Common myeloid progenitor, CD34-positive (primary cell): ENCODE results near the gene OR52W1. TPM values are rescaled to one million over a fixed set of nuclear protein-coding genes. Genes with fewer than 3 reads are reported as not detected.

Source experiments
- CTCF ChIA-PET: fragments of 350-600 bp; sonication (Branson Sonifier 250); formaldehyde crosslinking; loops from one replicate; lab custom pipeline; 2021; ENCODE audit warnings: antibody characterized with exemption; lab: Charles Lee
- POLR2A ChIA-PET: fragments of 350-600 bp; sonication (Branson Sonifier 250); formaldehyde crosslinking; loops from one replicate; lab custom pipeline; 2021; ENCODE audit warnings: antibody characterized with exemption; lab: Charles Lee
- DNase-seq, 3 donors: peaks; one replicate each; pipeline versions ENCODE4 v3.0.0 to v3.0.0-alpha.2; 2013
- H3K27ac ChIP-seq, 2 experiments: 1 replicate in 1 of 2; 2 replicates in 1 of 2; pipeline ENCODE4 v1.7.0; 2013; ENCODE audit warnings: inconsistent platforms in 2 of 2, low read length in 2 of 2, mild to moderate bottlenecking in 2 of 2, low read depth in 1 of 2, moderate library complexity in 1 of 2; ENCODE audit not compliant: severe bottlenecking in 2 of 2, insufficient read depth in 1 of 2, poor library complexity in 1 of 2
- H3K27me3 ChIP-seq, 5 experiments: replicated peaks in 2 of 5; 1 replicate in 3 of 5; 2 replicates in 2 of 5; pipeline versions ENCODE4 v1.6.1 to v1.7.0; 2013; ENCODE audit warnings: low read length in 4 of 5, mild to moderate bottlenecking in 2 of 5, moderate library complexity in 2 of 5, inconsistent platforms in 1 of 5; ENCODE audit not compliant: insufficient read depth in 5 of 5, control insufficient read depth in 4 of 5
- H3K36me3 ChIP-seq, 4 experiments: 1 replicate in 2 of 4; 2 replicates in 2 of 4; pipeline versions ENCODE4 v1.6.1 to v1.7.0; 2013; ENCODE audit warnings: low read length in 3 of 4, control low read depth in 1 of 4, mild to moderate bottlenecking in 1 of 4; ENCODE audit not compliant: control insufficient read depth in 4 of 4, insufficient read depth in 4 of 4
- H3K4me1 ChIP-seq, 4 experiments: 1 replicate in 3 of 4; 2 replicates in 1 of 4; pipeline versions ENCODE4 v1.6.1 to v1.7.1; 2013; ENCODE audit warnings: low read length in 3 of 4, mild to moderate bottlenecking in 3 of 4, control low read depth in 1 of 4, inconsistent platforms in 1 of 4, moderate library complexity in 1 of 4; ENCODE audit not compliant: control insufficient read depth in 4 of 4, insufficient read depth in 4 of 4; ENCODE audit errors: control extremely low read depth in 1 of 4
- H3K4me3 ChIP-seq, 7 experiments: 1 replicate in 4 of 7; 2 replicates in 3 of 7; pipeline versions ENCODE4 v1.5.1 to v1.7.0; 2013; ENCODE audit warnings: mild to moderate bottlenecking in 7 of 7, low read length in 6 of 7, moderate library complexity in 6 of 7, inconsistent platforms in 2 of 7, low read depth in 2 of 7, control low read depth in 1 of 7; ENCODE audit not compliant: insufficient read depth in 4 of 7, control insufficient read depth in 1 of 7; ENCODE audit errors: extremely low read depth in 1 of 7
- H3K9me3 ChIP-seq, 5 experiments: 1 replicate in 4 of 5; 2 replicates in 1 of 5; pipeline versions ENCODE4 v1.6.1 to v1.7.1; 2013; ENCODE audit warnings: low read length in 4 of 5, mild to moderate bottlenecking in 2 of 5, inconsistent platforms in 1 of 5, low read depth in 1 of 5, moderate library complexity in 1 of 5; ENCODE audit not compliant: control insufficient read depth in 4 of 5, insufficient read depth in 2 of 5; ENCODE audit errors: control extremely low read depth in 1 of 5
- WGBS: methylation state at CpG from one replicate; pipeline ENCODE4 v1.1.5; 2013; ENCODE audit not compliant: insufficient coverage; 5-methylcytosine and 5-hydroxymethylcytosine counted together
- polyA plus RNA-seq: library from polyadenylated mRNA; unstranded; fragments of 120-200 nt; gene quantifications from one replicate; pipeline ENCODE4 v1.2.1, GENCODE V29; 2013

The OR52W1 gene, protein sequence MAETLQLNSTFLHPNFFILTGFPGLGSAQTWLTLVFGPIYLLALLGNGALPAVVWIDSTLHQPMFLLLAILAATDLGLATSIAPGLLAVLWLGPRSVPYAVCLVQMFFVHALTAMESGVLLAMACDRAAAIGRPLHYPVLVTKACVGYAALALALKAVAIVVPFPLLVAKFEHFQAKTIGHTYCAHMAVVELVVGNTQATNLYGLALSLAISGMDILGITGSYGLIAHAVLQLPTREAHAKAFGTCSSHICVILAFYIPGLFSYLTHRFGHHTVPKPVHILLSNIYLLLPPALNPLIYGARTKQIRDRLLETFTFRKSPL
- not detected for polyA plus RNA-seq

DNA sequence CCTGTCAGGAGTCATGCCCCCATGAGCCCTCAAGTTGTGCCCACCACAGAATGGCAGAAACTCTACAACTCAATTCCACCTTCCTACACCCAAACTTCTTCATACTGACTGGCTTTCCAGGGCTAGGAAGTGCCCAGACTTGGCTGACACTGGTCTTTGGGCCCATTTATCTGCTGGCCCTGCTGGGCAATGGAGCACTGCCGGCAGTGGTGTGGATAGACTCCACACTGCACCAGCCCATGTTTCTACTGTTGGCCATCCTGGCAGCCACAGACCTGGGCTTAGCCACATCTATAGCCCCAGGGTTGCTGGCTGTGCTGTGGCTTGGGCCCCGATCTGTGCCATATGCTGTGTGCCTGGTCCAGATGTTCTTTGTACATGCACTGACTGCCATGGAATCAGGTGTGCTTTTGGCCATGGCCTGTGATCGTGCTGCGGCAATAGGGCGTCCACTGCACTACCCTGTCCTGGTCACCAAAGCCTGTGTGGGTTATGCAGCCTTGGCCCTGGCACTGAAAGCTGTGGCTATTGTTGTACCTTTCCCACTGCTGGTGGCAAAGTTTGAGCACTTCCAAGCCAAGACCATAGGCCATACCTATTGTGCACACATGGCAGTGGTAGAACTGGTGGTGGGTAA, at the start of gene OR52W1:
TSS of gene OR52W1 (plus strand) at position 51 of the 637 bp plus-strand sequence. CDS start at position 51, 0 bp downstream.
- ChIA-PET CTCF (interaction anchor here (1.1 kb wide), 1 partner anchor 29 kb away, joined by 3 read pairs; no protein-coding TSS in a partner anchor), POLR2A (no interaction called here)
- Histone ChIP-seq H3K4me1 (peaks cover 0 to 11% (median 6%) of the 10 kb centered on the region in 4 experiments), H3K27me3 (peaks cover 0 to 2% (median 0%) of the 10 kb centered on the region in 5 experiments), H3K9me3 (no peaks in the 10 kb centered on the region), H3K27ac (no peak within 1 kb of the TSS), H3K4me3 (no peak within 1 kb of the TSS), H3K36me3 (peaks cover 0 to 2% (median 0%) of the 10 kb centered on the region in 4 experiments)
- no peak for DNase-seq
- WGBS = 97% methylated on average over 5 of the region's 5 CpGs

DNA sequence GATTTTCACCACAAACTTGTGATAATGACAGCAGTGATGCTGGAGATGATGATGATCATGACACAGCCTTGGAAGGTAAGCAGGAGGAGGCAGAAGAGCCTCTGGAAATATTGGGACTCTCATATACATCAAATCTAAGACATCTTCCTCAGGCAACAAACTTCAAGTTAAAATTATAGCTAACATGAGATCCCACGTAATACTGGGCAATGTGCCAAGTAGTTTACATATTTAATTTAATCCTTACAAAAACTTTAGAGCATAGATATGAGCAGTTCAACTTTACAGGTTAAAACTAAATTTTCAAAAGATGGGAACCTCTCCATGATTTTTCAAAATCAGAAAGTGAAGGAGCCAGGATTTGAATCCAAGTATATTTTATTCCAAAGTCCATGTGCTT, 47.9 kb upstream of the OR52W1 start:
- ChIA-PET CTCF (no interaction called here), POLR2A (no interaction called here)
- Histone ChIP-seq H3K27ac (no peak overlapping the region), H3K4me1 (no peaks in the 10 kb centered on the region), H3K36me3 (no peaks in the 10 kb centered on the region), H3K4me3 (no peak overlapping the region), H3K27me3 (peaks cover 0 to 2% (median 0%) of the 10 kb centered on the region in 5 experiments), H3K9me3 (no peaks in the 10 kb centered on the region)
- 0% methylated on average over 1 of the region's 1 CpG for WGBS
- DNase-seq = no peak

DNA sequence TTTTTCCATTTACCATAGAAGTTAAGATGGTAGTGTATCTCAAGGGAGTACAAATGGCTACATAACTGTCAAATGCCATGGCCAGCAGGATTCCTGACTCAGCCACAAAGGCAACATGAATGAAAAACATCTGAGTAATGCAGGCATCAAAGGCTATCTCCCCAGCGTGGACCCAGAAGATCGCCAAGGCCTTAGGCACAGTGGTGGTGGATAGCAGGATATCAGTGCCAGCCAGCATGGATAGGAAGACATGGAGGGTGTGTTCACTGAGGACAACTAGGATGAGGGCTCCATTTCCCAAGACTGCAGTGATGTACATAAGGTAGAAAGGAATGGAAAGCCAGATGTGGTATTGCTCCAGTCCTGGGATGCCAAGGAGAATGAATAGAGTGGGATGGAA, 46.9 kb upstream of the OR52W1 start:
- no peak for DNase-seq
- Histone ChIP-seq H3K9me3 (no peaks in the 10 kb centered on the region), H3K4me1 (no peaks in the 10 kb centered on the region), H3K36me3 (no peaks in the 10 kb centered on the region), H3K4me3 (no peak overlapping the region), H3K27ac (no peak overlapping the region), H3K27me3 (peaks cover 0 to 2% (median 0%) of the 10 kb centered on the region in 5 experiments)
- ChIA-PET CTCF (no interaction called here), POLR2A (no interaction called here)
- 94% methylated on average over 2 of the region's 2 CpGs for WGBS

DNA sequence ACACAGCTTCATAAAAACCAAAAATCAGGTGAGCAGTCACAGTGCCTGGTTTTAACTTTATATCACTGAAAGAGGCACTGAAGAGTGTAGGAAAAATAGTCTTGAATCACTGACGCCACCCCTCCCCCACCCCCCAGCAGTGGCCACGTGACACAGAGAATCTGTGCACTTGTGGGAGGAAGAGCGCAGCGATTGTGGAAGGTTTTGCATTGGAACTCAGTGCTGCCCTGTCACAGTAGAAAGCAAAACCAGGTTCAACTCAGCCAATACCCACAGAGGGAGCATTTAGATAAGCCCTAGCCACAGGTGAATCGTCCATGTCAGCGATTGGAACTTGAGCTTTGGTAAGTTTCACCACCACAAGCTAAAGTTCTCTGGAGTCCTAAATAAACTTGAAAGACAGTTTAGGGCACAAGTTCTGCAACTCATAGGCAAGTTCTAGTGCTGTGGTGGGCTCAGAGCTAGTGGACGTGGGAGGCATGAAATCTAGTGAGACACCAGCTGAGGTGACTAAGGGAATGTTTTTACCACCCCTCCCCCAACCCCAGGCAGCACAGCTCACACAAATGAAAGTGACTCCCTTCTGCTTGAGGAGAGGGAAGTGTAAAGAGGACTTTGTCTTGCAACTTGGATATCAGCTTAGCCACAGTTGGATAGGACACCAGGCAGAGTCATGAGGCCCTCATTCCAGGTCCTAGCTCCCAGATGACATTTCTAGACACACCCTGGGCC, 42.2 kb upstream of the OR52W1 start:
- no peaks in the 10 kb centered on the region for H3K36me3 ChIP-seq
- no peak overlapping the region for H3K4me3 ChIP-seq
- H3K9me3 ChIP-seq = no peaks in the 10 kb centered on the region
- no peaks in the 10 kb centered on the region for H3K4me1 ChIP-seq
- CTCF ChIA-PET = interaction anchor here (1.5 kb wide), 1 partner anchor 19 kb away, joined by 3 read pairs; no protein-coding TSS in a partner anchor
- H3K27me3 ChIP-seq = peaks cover 0 to under 1% (median 0%) of the 10 kb centered on the region in 5 experiments
- H3K27ac ChIP-seq = no peak overlapping the region
- 85% methylated on average over 6 of the region's 7 CpGs for WGBS
- no peak for DNase-seq
- POLR2A ChIA-PET = no interaction called here

DNA sequence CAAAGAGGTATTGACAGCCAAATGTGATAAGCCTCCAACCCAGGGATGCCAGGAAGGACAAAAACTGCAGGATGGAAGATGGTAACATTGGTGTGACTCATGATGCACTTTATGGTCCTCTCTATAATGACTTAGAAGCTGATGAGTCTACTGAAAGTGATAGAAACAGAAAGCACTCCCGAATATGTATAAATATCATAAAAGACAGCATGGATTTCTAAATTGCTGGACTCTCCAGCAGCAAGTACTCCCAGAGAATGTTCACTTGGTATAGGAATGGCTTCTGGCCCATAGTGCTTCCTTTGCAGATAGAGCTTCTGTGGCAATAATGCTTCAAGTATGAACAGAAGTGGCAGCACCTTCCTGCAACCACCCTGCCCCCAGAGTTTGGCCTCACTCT, 28.8 kb upstream of the OR52W1 start, which contains the start of gene OR52B2:
TSS of gene OR52B2 (minus strand) at position 101 of the 400 bp plus-strand sequence. CDS start at position 101, 0 bp downstream.
- Histone ChIP-seq H3K9me3 (peaks cover 0 to 2% (median under 1%) of the 10 kb centered on the region in 5 experiments), H3K36me3 (no peaks in the 10 kb centered on the region)
- no CpG with 5 or more reads among the region's 1 CpG for WGBS

DNA sequence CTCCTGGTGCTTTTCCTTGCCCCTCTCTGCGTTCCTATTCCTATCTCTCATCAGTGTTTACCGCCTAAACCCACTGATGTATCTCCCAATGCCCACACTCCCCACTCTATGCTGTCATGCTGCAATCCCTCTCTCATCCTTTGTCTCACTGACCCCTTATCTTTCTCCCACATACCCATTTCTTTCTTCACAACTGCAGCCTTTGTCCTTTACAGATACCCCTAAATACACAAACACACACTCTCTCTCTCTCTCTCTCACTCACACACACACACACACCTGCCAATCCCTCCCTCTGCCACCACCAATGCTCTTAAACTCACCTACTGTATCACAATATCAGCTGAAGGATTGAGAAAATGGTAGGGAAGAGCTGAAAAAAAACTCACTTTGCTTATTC, 23.6 kb upstream of the OR52W1 start:
- POLR2A ChIA-PET = no interaction called here
- Histone ChIP-seq H3K27me3 (peaks cover 0 to 2% (median 0%) of the 10 kb centered on the region in 5 experiments), H3K4me3 (no peak overlapping the region), H3K36me3 (no peaks in the 10 kb centered on the region), H3K4me1 (no peaks in the 10 kb centered on the region), H3K27ac (no peak overlapping the region), H3K9me3 (no peaks in the 10 kb centered on the region)
- 91% methylated on average over 2 of the region's 2 CpGs for WGBS
- CTCF ChIA-PET = interaction anchor here (1.1 kb wide), 1 partner anchor 18 kb away, joined by 3 read pairs; no protein-coding TSS in a partner anchor
- no peak for DNase-seq

More for the DNA sequence above, 28.8 kb upstream of the OR52W1 start, which contains the start of gene OR52B2:
- Histone ChIP-seq H3K27me3 (peaks cover 0 to 2% (median 0%) of the 10 kb centered on the region in 5 experiments), H3K4me1 (no peaks in the 10 kb centered on the region), H3K4me3 (no peak within 1 kb of the TSS), H3K27ac (no peak within 1 kb of the TSS)
- CTCF ChIA-PET = no interaction called here
- POLR2A ChIA-PET = no interaction called here
- no peak for DNase-seq
